Measurements from ENCODE around the gene SMPD2. TPM values are rescaled to one million over a fixed set of nuclear protein-coding genes. Genes with fewer than 3 reads are reported as not detected.

Gene SMPD2
- total and polyA plus RNA-seq, 9 of the 15 experiments (the other 6 are each of a cell fraction or from before 2014, with no cell fraction given), result 0.13 to 21.8 (median 18.3) TPM

GRCh38 chr6:109434456-109434855 lies 6.1 kb upstream of the SMPD2 start:
- TF ChIP-seq KLF10 (CRISPR knock-in tag; IDR thresholded peaks at IDR 0.05) (no peak), ETS2 (tag; IDR thresholded peaks at IDR 0.05; ENCODE audit: borderline replicate concordance, poor library complexity, severe bottlenecking) (no peak), ZNF76 (CRISPR knock-in tag; IDR thresholded peaks at IDR 0.05; ENCODE audit: borderline replicate concordance) (no peak), ZFP1 (CRISPR knock-in tag; IDR thresholded peaks at IDR 0.05) (no peak), RBM25 (IDR thresholded peaks at IDR 0.05; ENCODE audit: low read depth, low read length, severe bottlenecking) (no peak), MAZ (CRISPR knock-in tag; conservative IDR thresholded peaks at IDR 0.05 in 1 of 2, IDR thresholded peaks at IDR 0.05 in 1 of 2) (no peak)
- WGBS (ENCODE audit: insufficient coverage, low coverage, missing lambda C conversion rate), result 20% methylated on average over 2 of the region's 2 CpGs
- Histone ChIP-seq H3K4me1 (replicated peaks in 1 of 2; ENCODE audit: control insufficient read depth in 2 of 2, insufficient read depth in 2 of 2, low read length in 2 of 2) (peaks cover 0 to under 1% of the 10 kb centered on the region in 2 experiments; a peak in 2 of 5 replicates), H3K79me2 (ENCODE audit: control insufficient read depth, insufficient read depth, low read length) (no peaks in the 10 kb centered on the region), H4K20me1 (replicated peaks; ENCODE audit: control insufficient read depth, insufficient read depth, low read length) (no peaks in the 10 kb centered on the region), H2AFZ (ENCODE audit: low read depth, low read length) (no peak overlapping the region), H3K9me3 (replicated peaks; ENCODE audit: control insufficient read depth, insufficient read depth, low read depth, low read length) (no peaks in the 10 kb centered on the region), H3K27ac (ENCODE audit: extremely low read depth, low read depth, low read length) (no peak overlapping the region), H3K9ac (ENCODE audit: insufficient read depth in 1 of 2, low read depth in 2 of 2, low read length in 2 of 2) (no peak overlapping the region), H3K9me1 (ENCODE audit: control insufficient read depth, insufficient read depth, low read length) (no peaks in the 10 kb centered on the region), H3K27me3 (ENCODE audit: control insufficient read depth in 2 of 2, insufficient read depth in 2 of 2, low read length in 2 of 2) (no peaks in the 10 kb centered on the region), H3K36me3 (ENCODE audit: control insufficient read depth, insufficient read depth, low read length) (no peaks in the 10 kb centered on the region), H3K4me2 (ENCODE audit: insufficient read depth, low read length) (no peak overlapping the region), H3K4me3 (no peak overlapping the region)
- BruUV-seq (replicated peaks), result no TSS peak
- DNase-seq (ENCODE audit: extremely low read depth in 1 of 4, low spot score in 3 of 4) (no peak), FAIRE-seq (peak; percentile 19), ATAC-seq (no peak)
- intact Hi-C loops (cut with micrococcal nuclease) (no loop called here), in situ Hi-C loops (cut with MboI) (no loop called here)
- POLR2A ChIA-PET, result interaction anchor here (1.4 kb wide), 1 partner anchor 10 kb away, joined by 6 read pairs; no protein-coding TSS in a partner anchor
- CTCF ChIA-PET (ENCODE audit: low intra/inter-chr PET ratio), result no interaction called here

GRCh38 chr6:109436041-109436440 lies 4.5 kb upstream of the SMPD2 start:
- Histone ChIP-seq H3K9ac (ENCODE audit: insufficient read depth in 1 of 2, low read depth in 2 of 2, low read length in 2 of 2) (no peak overlapping the region), H3K4me3 (no peak overlapping the region), H4K20me1 (replicated peaks; ENCODE audit: control insufficient read depth, insufficient read depth, low read length) (no peaks in the 10 kb centered on the region), H3K79me2 (ENCODE audit: control insufficient read depth, insufficient read depth, low read length) (peaks cover 3% of the 10 kb centered on the region; the same call in 2 of the 3 replicates), H3K27me3 (ENCODE audit: control insufficient read depth in 2 of 2, insufficient read depth in 2 of 2, low read length in 2 of 2) (no peaks in the 10 kb centered on the region), H3K9me3 (replicated peaks; ENCODE audit: control insufficient read depth, insufficient read depth, low read depth, low read length) (no peaks in the 10 kb centered on the region), H3K4me2 (ENCODE audit: insufficient read depth, low read length) (no peak overlapping the region), H3K9me1 (ENCODE audit: control insufficient read depth, insufficient read depth, low read length) (no peaks in the 10 kb centered on the region), H3K27ac (ENCODE audit: extremely low read depth, low read depth, low read length) (no peak overlapping the region), H2AFZ (ENCODE audit: low read depth, low read length) (no peak overlapping the region), H3K4me1 (replicated peaks in 1 of 2; ENCODE audit: control insufficient read depth in 2 of 2, insufficient read depth in 2 of 2, low read length in 2 of 2) (peaks cover 5 to 11% of the 10 kb centered on the region in 2 experiments; a peak in 4 of 5 replicates), H3K36me3 (ENCODE audit: control insufficient read depth, insufficient read depth, low read length) (no peaks in the 10 kb centered on the region)
- ATAC-seq (no peak), DNase-seq (ENCODE audit: extremely low read depth in 1 of 4, low spot score in 3 of 4) (no peak), FAIRE-seq (no peak)
- intact Hi-C loops (cut with micrococcal nuclease) (no loop called here), in situ Hi-C loops (cut with MboI) (no loop called here)
- no TSS peak for BruUV-seq (replicated peaks)
- WGBS (ENCODE audit: insufficient coverage, low coverage, missing lambda C conversion rate), result 51% methylated on average over 5 of the region's 5 CpGs
- CTCF ChIA-PET (ENCODE audit: low intra/inter-chr PET ratio), result no interaction called here
- POLR2A ChIA-PET, result interaction anchor here (0.8 to 1.5 kb wide), 3 partner anchors 9 to 14 kb away, joined by 3 to 4 read pairs (median 3); no protein-coding TSS in a partner anchor
- TF ChIP-seq RBBP5 (IDR thresholded peaks at IDR 0.05; ENCODE audit: borderline replicate concordance, insufficient read depth, low read length, poor library complexity, severe bottlenecking), result no peak
- TF ChIP-seq ESRRA (IDR thresholded peaks at IDR 0.05; ENCODE audit: borderline replicate concordance, low read depth), result no peak
- TF ChIP-seq SRSF1 (IDR thresholded peaks at IDR 0.05; ENCODE audit: low read depth, low read length), result no peak
- TF ChIP-seq ZNF436 (CRISPR knock-in tag; IDR thresholded peaks at IDR 0.05), result no peak
- TF ChIP-seq ZNF551 (CRISPR knock-in tag; IDR thresholded peaks at IDR 0.05), result no peak
- TF ChIP-seq ZNF830 (CRISPR knock-in tag; IDR thresholded peaks at IDR 0.05), result no peak
- TF ChIP-seq ZNF143 (CRISPR knock-in tag; IDR thresholded peaks at IDR 0.05), result no peak
- no peak for TF ChIP-seq ZBTB5 (IDR thresholded peaks at IDR 0.05)
- no peak for TF ChIP-seq ZNF586 (CRISPR knock-in tag; conservative IDR thresholded peaks at IDR 0.05)
- TF ChIP-seq DPF2 (IDR thresholded peaks at IDR 0.05), result no peak
